K562 (cell line): Measurements from ENCODE around the gene SEMA3C. TPM values are rescaled to one million over a fixed set of nuclear protein-coding genes. Genes with fewer than 3 reads are reported as not detected.

Experiments used
- NCOA2 ChIP-seq, 2 experiments: fragments of 450-650 bp; IDR thresholded peaks; 2 replicates each; pipeline ENCODE4 v1.6.1; 2018; ENCODE audit warnings: mild to moderate bottlenecking in 2 of 2, moderate library complexity in 1 of 2; ENCODE audit not compliant: partially characterized antibody in 2 of 2
- polyA plus RNA-seq, 8 experiments: library from polyadenylated mRNA; depleted of rRNA in 4 of 8; stranded (reverse) in 5 of 8; unstranded in 3 of 8; fragments of >200 nt; fragmentation: Nextera tagmentation in 2 of 8; fragmentation: Illumina TruSeq in 1 of 8; extraction: Ambion mirVana in 2 of 8; extraction: Trizol in 1 of 8; gene quantifications; 2 replicates each; pipeline versions ENCODE4 v1.2.1 to v1.2.3, GENCODE V29; 2011 to 2014; ENCODE audit warnings: inconsistent platforms in 1 of 8, missing spikeins in 1 of 8
- total RNA-seq, 7 experiments: library from RNA; depleted of rRNA in 6 of 7; stranded (reverse); fragments of >200 nt in 6 of 7; fragmentation: Illumina TruSeq in 2 of 7; extraction: Trizol in 2 of 7; gene quantifications; 2 replicates each; pipeline versions ENCODE4 v1.2.1 to v1.2.3, GENCODE V29; 2011 to 2021; ENCODE audit warnings: low replicate concordance in 1 of 7
- TF ChIP-seq, protein P1 (sequence below): fragments of 250-450 bp; sonication (Bioruptor Pico); IDR thresholded peaks from 2 replicates; pipeline ENCODE4 v1.8.0; 2022; ENCODE audit warnings: moderate library complexity, mild to moderate bottlenecking, inconsistent platforms
- TF ChIP-seq, protein P2 (sequence below): fragments of 200-600 bp; sonication (generic); IDR thresholded peaks from one replicate; pipeline ENCODE4 v1.6.1; 2012; ENCODE audit warnings: mild to moderate bottlenecking, low read depth, low read length, inconsistent platforms

The SEMA3C gene
- total and polyA plus RNA-seq, 9 of the 15 experiments (the other 6 are each of a cell fraction or from before 2014, with no cell fraction given): 0.04 to 0.36 (median 0.12) TPM; not detected in 3

DNA sequence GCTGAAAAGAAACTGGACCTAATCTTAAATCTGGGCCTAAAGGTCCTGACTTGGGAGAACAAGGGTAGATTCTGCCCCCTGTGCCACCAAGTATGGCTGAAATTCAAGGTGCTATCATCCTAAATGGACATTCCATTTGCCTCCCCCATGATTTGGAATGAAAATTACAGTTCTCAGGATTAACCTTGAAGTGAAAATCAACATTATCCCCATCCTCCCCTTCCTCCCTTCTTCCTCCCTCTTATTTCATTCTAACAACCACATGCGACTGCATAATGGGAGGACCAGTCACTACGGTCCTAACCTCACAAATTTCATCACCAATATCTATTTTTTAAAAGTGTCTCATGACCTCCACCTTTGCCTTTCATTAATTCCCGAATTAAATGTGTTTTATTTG, 62.1 kb downstream of the SEMA3C start (continued):
- TF ChIP-seq, protein P1, sequence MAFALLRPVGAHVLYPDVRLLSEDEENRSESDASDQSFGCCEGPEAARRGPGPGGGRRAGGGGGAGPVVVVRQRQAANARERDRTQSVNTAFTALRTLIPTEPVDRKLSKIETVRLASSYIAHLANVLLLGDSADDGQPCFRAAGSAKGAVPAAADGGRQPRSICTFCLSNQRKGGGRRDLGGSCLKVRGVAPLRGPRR: no peak
- TF ChIP-seq, protein P2, sequence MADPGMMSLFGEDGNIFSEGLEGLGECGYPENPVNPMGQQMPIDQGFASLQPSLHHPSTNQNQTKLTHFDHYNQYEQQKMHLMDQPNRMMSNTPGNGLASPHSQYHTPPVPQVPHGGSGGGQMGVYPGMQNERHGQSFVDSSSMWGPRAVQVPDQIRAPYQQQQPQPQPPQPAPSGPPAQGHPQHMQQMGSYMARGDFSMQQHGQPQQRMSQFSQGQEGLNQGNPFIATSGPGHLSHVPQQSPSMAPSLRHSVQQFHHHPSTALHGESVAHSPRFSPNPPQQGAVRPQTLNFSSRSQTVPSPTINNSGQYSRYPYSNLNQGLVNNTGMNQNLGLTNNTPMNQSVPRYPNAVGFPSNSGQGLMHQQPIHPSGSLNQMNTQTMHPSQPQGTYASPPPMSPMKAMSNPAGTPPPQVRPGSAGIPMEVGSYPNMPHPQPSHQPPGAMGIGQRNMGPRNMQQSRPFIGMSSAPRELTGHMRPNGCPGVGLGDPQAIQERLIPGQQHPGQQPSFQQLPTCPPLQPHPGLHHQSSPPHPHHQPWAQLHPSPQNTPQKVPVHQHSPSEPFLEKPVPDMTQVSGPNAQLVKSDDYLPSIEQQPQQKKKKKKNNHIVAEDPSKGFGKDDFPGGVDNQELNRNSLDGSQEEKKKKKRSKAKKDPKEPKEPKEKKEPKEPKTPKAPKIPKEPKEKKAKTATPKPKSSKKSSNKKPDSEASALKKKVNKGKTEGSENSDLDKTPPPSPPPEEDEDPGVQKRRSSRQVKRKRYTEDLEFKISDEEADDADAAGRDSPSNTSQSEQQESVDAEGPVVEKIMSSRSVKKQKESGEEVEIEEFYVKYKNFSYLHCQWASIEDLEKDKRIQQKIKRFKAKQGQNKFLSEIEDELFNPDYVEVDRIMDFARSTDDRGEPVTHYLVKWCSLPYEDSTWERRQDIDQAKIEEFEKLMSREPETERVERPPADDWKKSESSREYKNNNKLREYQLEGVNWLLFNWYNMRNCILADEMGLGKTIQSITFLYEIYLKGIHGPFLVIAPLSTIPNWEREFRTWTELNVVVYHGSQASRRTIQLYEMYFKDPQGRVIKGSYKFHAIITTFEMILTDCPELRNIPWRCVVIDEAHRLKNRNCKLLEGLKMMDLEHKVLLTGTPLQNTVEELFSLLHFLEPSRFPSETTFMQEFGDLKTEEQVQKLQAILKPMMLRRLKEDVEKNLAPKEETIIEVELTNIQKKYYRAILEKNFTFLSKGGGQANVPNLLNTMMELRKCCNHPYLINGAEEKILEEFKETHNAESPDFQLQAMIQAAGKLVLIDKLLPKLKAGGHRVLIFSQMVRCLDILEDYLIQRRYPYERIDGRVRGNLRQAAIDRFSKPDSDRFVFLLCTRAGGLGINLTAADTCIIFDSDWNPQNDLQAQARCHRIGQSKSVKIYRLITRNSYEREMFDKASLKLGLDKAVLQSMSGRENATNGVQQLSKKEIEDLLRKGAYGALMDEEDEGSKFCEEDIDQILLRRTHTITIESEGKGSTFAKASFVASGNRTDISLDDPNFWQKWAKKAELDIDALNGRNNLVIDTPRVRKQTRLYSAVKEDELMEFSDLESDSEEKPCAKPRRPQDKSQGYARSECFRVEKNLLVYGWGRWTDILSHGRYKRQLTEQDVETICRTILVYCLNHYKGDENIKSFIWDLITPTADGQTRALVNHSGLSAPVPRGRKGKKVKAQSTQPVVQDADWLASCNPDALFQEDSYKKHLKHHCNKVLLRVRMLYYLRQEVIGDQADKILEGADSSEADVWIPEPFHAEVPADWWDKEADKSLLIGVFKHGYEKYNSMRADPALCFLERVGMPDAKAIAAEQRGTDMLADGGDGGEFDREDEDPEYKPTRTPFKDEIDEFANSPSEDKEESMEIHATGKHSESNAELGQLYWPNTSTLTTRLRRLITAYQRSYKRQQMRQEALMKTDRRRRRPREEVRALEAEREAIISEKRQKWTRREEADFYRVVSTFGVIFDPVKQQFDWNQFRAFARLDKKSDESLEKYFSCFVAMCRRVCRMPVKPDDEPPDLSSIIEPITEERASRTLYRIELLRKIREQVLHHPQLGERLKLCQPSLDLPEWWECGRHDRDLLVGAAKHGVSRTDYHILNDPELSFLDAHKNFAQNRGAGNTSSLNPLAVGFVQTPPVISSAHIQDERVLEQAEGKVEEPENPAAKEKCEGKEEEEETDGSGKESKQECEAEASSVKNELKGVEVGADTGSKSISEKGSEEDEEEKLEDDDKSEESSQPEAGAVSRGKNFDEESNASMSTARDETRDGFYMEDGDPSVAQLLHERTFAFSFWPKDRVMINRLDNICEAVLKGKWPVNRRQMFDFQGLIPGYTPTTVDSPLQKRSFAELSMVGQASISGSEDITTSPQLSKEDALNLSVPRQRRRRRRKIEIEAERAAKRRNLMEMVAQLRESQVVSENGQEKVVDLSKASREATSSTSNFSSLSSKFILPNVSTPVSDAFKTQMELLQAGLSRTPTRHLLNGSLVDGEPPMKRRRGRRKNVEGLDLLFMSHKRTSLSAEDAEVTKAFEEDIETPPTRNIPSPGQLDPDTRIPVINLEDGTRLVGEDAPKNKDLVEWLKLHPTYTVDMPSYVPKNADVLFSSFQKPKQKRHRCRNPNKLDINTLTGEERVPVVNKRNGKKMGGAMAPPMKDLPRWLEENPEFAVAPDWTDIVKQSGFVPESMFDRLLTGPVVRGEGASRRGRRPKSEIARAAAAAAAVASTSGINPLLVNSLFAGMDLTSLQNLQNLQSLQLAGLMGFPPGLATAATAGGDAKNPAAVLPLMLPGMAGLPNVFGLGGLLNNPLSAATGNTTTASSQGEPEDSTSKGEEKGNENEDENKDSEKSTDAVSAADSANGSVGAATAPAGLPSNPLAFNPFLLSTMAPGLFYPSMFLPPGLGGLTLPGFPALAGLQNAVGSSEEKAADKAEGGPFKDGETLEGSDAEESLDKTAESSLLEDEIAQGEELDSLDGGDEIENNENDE: no peak
- TF ChIP-seq NCOA2 (IDR thresholded peaks at IDR 0.05; ENCODE audit: partially characterized antibody in 2 of 2): no peak
